ENCODE data around the gene COA3. TPM values are rescaled to one million over a fixed set of nuclear protein-coding genes. Genes with fewer than 3 reads are reported as not detected.
A peak's percentile ranks its signal among the peaks of the same experiment; 100 is the strongest.

Gene COA3
- total RNA-seq, 5 donors from 2014 or later (not counting 1 experiment from before 2014, with no cell fraction given), result 7.9 to 32.4 (median 29.8) TPM

DNA sequence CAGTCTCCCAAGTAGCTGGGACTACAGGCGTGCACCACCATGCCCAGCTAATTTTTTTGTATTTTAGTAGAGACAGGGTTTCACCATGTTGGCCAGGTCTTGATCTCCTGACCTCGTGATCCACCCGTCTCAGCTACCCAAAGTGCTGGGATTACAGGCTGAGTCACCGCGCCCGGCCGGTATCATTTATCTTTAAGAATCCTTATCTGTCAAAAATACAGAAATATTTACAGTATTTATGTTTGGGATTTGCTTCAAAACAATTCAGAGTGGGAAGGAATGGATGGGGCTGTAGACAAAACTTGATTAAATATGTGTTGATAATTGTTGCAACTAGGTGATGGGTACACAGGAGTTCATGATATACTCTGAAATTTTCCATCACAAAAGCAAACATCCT is 22.7 kb upstream of the COA3 start:
- CTCF ChIA-PET, result interaction anchor here (0.6 to 1.4 kb wide), 2 partner anchors 13 to 18 kb away, joined by 3 to 4 read pairs; no protein-coding TSS in a partner anchor
- H3K4me1 Mint-ChIP-seq, result peaks cover 28 to 42% (median 39%) of the 10 kb centered on the region in 3 donors
- DNase-seq, result no peak
- no peaks in the 10 kb centered on the region for H3K9me3 ChIP-seq
- no peaks in the 10 kb centered on the region for H3K27me3 Mint-ChIP-seq
- H3K4me1 ChIP-seq (ENCODE audit: control insufficient read depth in 1 of 2, extremely low read depth in 1 of 2, insufficient read depth in 2 of 2, low read length in 2 of 2), result peaks cover 7 to 20% of the 10 kb centered on the region in 2 experiments
- H3K27ac ChIP-seq (ENCODE audit: low read length), result no peak overlapping the region
- no peaks in the 10 kb centered on the region for H3K9me3 Mint-ChIP-seq
- POLR2A ChIA-PET, result no interaction called here
- no peak for ATAC-seq (replicated peaks in 1 of 4)
- WGBS (ENCODE audit: insufficient coverage), result no CpG with 5 or more reads among the region's 7 CpGs
- H3K36me3 ChIP-seq (ENCODE audit: control insufficient read depth in 2 of 2, extremely low read depth in 1 of 2, insufficient read depth in 1 of 2, low read length in 1 of 2), result peaks cover 7 to 54% of the 10 kb centered on the region in 2 donors
- H3K4me3 ChIP-seq (ENCODE audit: control insufficient read depth in 1 of 2, extremely low read depth in 1 of 2, low read length in 1 of 2), result no peak overlapping the region
- peaks cover 31% of the 10 kb centered on the region for H3K36me3 Mint-ChIP-seq
- H3K4me3 Mint-ChIP-seq, result peak overlapping the region; percentile 2 to 96 (median 4)
- H3K27me3 ChIP-seq (replicated peaks in 1 of 2; ENCODE audit: control insufficient read depth in 2 of 2, extremely low read depth in 1 of 2, insufficient read depth in 2 of 2, low read length in 1 of 2), result no peaks in the 10 kb centered on the region
- H3K27ac Mint-ChIP-seq, result no peak overlapping the region

DNA sequence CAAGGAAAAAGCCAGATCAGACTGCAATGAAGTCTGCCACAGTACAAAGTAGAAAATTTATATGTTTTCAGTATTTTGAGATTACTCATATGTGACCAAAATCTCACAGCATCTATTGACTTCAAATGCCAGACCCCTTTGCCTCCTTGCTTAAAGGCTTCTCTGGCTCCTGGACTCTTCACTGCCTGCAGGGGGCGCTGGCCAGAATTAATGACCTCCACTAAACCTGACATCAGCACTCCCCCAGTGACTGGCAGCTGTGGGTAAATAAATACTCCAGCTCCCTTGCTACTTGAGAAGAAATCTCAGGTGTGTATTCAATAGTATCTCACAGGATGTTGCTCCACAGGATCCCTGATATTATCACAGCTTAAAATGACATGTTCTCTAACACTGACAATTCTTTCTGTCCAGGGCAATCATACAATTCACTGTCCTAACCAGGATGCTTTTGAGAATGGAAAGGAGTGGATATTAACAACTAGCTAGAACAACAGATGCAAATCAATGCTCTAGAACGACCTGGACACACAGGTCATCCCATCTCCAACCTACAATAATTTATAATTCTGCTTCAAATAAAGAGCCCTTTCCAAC is 21.5 kb upstream of the COA3 start:
- H3K27me3 ChIP-seq (replicated peaks in 1 of 2; ENCODE audit: control insufficient read depth in 2 of 2, extremely low read depth in 1 of 2, insufficient read depth in 2 of 2, low read length in 1 of 2), result no peaks in the 10 kb centered on the region
- H3K36me3 ChIP-seq (ENCODE audit: control insufficient read depth in 2 of 2, extremely low read depth in 1 of 2, insufficient read depth in 1 of 2, low read length in 1 of 2), result peaks cover 7 to 65% of the 10 kb centered on the region in 2 donors
- 100% methylated on average over 1 of the region's 2 CpGs for WGBS (ENCODE audit: insufficient coverage)
- no peaks in the 10 kb centered on the region for H3K9me3 ChIP-seq
- H3K9me3 Mint-ChIP-seq, result no peaks in the 10 kb centered on the region
- H3K4me1 Mint-ChIP-seq, result peaks cover 28 to 40% (median 39%) of the 10 kb centered on the region in 3 donors
- ATAC-seq (replicated peaks in 1 of 4) (no peak), DNase-seq (peak in 32 of 35 experiments; percentile 12 to 75 (median 52))
- H3K27me3 Mint-ChIP-seq, result no peaks in the 10 kb centered on the region
- no peak overlapping the region for H3K4me3 ChIP-seq (ENCODE audit: control insufficient read depth in 1 of 2, extremely low read depth in 1 of 2, low read length in 1 of 2)
- H3K4me1 ChIP-seq (ENCODE audit: control insufficient read depth in 1 of 2, extremely low read depth in 1 of 2, insufficient read depth in 2 of 2, low read length in 2 of 2), result peaks cover 7 to 20% of the 10 kb centered on the region in 2 experiments
- H3K27ac ChIP-seq (ENCODE audit: low read length), result peak overlapping the region; percentile 5
- H3K36me3 Mint-ChIP-seq, result peaks cover 40% of the 10 kb centered on the region
- peak overlapping the region in 1 of 3 donors; percentile 1 for H3K4me3 Mint-ChIP-seq
- H3K27ac Mint-ChIP-seq, result no peak overlapping the region
- CTCF ChIA-PET, result interaction anchor here in 1 of 2 donors (1.4 kb wide), 1 partner anchor 14 kb away, joined by 4 read pairs; no protein-coding TSS in a partner anchor
- POLR2A ChIA-PET, result interaction anchor here in 1 of 2 donors (0.6 kb wide), 1 partner anchor 432 kb away, joined by 4 read pairs; the partner anchor contains the start of gene STAT3

DNA sequence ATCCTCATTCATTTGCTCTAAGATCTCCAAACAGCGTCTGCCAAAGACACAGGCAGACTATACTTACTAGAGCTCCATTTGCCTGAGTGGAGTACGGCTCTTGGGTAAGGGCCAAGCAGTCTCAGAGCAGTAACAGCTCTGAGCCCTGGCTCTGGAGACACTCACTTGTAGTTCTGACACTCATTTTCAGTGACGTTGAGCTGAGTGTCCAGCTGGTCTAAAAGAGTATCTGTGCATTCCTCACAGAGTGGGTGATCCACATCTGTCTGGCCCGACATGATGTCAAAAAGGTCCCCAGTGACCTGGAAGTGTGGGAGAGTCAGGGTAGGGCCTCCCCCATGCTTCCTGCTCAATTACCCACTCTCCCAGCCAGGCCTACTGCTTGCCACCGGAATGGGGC is 19.9 kb upstream of the COA3 start:
- CTCF ChIA-PET, result interaction anchor here in 1 of 2 donors (0.5 to 0.6 kb wide), 2 partner anchors 75 to 491 kb away, joined by 4 to 7 read pairs; no protein-coding TSS in a partner anchor
- DNase-seq (no peak), ATAC-seq (replicated peaks in 1 of 4) (no peak)
- 94% methylated on average over 4 of the region's 5 CpGs for WGBS (ENCODE audit: insufficient coverage)
- H3K36me3 Mint-ChIP-seq, result peaks cover 53% of the 10 kb centered on the region
- H3K4me3 Mint-ChIP-seq, result no peak overlapping the region
- no peaks in the 10 kb centered on the region for H3K27me3 Mint-ChIP-seq
- peaks cover 3 to 10% of the 10 kb centered on the region in 2 experiments for H3K4me1 ChIP-seq (ENCODE audit: control insufficient read depth in 1 of 2, extremely low read depth in 1 of 2, insufficient read depth in 2 of 2, low read length in 2 of 2)
- no peak overlapping the region for H3K4me3 ChIP-seq (ENCODE audit: control insufficient read depth in 1 of 2, extremely low read depth in 1 of 2, low read length in 1 of 2)
- peaks cover 16 to 29% (median 29%) of the 10 kb centered on the region in 3 donors for H3K4me1 Mint-ChIP-seq
- no peaks in the 10 kb centered on the region for H3K9me3 ChIP-seq
- H3K27me3 ChIP-seq (replicated peaks in 1 of 2; ENCODE audit: control insufficient read depth in 2 of 2, extremely low read depth in 1 of 2, insufficient read depth in 2 of 2, low read length in 1 of 2), result no peaks in the 10 kb centered on the region
- POLR2A ChIA-PET, result no interaction called here
- H3K9me3 Mint-ChIP-seq, result no peaks in the 10 kb centered on the region
- H3K36me3 ChIP-seq (ENCODE audit: control insufficient read depth in 2 of 2, extremely low read depth in 1 of 2, insufficient read depth in 1 of 2, low read length in 1 of 2), result peaks cover 8 to 80% of the 10 kb centered on the region in 2 donors
- H3K27ac ChIP-seq (ENCODE audit: low read length), result no peak overlapping the region
- no peak overlapping the region for H3K27ac Mint-ChIP-seq

DNA sequence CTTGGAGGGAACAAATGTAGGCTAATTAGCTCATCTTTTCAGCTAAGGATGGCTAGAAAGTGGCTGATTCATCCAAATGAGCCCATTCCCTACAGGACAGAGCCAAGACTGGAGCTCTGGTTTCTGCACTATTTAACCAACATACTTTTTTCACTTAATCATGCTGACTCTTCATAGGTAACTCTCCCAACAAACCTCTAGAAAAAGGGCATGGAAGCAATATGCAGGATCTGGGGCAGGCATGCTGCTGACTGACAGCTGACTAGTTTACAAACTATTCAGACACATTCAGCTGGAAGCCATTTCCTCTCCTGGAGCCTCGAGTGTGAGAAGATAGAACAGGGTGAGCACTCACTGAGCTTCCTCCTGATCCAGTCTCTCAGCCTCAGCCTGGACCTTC is 19.4 kb upstream of the COA3 start:
- CTCF ChIA-PET, result interaction anchor here in 1 of 2 donors (0.5 to 0.6 kb wide), 2 partner anchors 75 to 491 kb away, joined by 4 to 7 read pairs; no protein-coding TSS in a partner anchor
- peaks cover 53% of the 10 kb centered on the region for H3K36me3 Mint-ChIP-seq

DNA sequence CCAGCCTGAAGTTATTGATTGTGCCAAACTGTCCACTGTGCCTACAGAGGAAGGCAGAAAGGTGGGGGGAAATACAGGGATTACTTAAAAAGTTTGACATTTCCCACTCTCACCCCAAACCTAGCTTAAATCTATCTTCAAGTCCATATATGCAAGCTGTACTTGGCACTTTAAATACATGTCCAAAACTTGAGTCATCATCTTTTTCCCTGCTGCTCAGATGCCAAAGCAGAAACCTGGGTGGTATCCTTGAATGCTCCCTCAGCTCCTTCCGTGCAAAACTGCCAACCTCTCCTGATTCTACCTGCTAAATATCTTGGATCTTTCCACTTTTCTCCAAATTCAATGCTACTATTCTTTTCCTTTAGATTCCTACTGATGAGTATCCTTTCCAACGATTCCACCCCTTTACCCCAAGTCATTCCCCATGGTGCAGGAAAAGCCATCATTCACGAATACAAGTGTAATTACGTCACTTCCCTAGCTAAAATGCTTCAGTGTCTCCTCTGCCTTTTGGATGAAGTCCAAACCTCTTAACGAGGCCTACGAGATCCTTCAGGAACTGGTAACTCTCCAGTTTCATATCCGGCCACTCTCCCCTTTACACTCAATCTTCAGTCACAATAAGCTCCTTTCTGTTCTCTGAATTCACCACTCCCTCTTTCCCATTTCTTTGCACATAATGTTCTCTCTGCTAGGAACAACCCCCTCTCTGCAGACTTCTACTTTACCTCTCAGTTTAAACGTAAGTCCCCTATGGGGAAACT is 16.3 kb upstream of the COA3 start:
- Histone ChIP-seq H3K4me1 (ENCODE audit: control insufficient read depth in 1 of 2, extremely low read depth in 1 of 2, insufficient read depth in 2 of 2, low read length in 2 of 2) (no peaks in the 10 kb centered on the region), H3K27ac (ENCODE audit: low read length) (no peak overlapping the region), H3K36me3 (ENCODE audit: control insufficient read depth in 2 of 2, extremely low read depth in 1 of 2, insufficient read depth in 1 of 2, low read length in 1 of 2) (peaks cover 15 to 78% of the 10 kb centered on the region in 2 donors), H3K4me3 (ENCODE audit: control insufficient read depth in 1 of 2, extremely low read depth in 1 of 2, low read length in 1 of 2) (no peak overlapping the region), H3K27me3 (replicated peaks in 1 of 2; ENCODE audit: control insufficient read depth in 2 of 2, extremely low read depth in 1 of 2, insufficient read depth in 2 of 2, low read length in 1 of 2) (no peaks in the 10 kb centered on the region), H3K9me3 (no peaks in the 10 kb centered on the region)
- POLR2A ChIA-PET, result interaction anchor here in 1 of 2 donors (0.6 kb wide), 1 partner anchor 9 kb away, joined by 3 read pairs; the partner anchor contains the start of gene BECN1
- H3K27ac Mint-ChIP-seq, result no peak overlapping the region
- WGBS (ENCODE audit: insufficient coverage), result 92% methylated on average over 8 of the region's 8 CpGs
- H3K4me1 Mint-ChIP-seq, result no peaks in the 10 kb centered on the region
- no peak overlapping the region for H3K4me3 Mint-ChIP-seq
- CTCF ChIA-PET, result interaction anchor here in 1 of 2 donors (1.0 kb wide), 1 partner anchor 10 kb away, joined by 4 read pairs; the partner anchor contains the start of gene BECN1
- DNase-seq (no peak), ATAC-seq (replicated peaks in 1 of 4) (no peak)
- no peaks in the 10 kb centered on the region for H3K27me3 Mint-ChIP-seq
- H3K36me3 Mint-ChIP-seq, result peaks cover 54% of the 10 kb centered on the region
- no peaks in the 10 kb centered on the region for H3K9me3 Mint-ChIP-seq

More for the DNA sequence above, 19.4 kb upstream of the COA3 start:
- DNase-seq, result no peak
- Histone ChIP-seq H3K4me1 (ENCODE audit: control insufficient read depth in 1 of 2, extremely low read depth in 1 of 2, insufficient read depth in 2 of 2, low read length in 2 of 2) (peaks cover 1 to 5% of the 10 kb centered on the region in 2 experiments), H3K9me3 (no peaks in the 10 kb centered on the region), H3K36me3 (ENCODE audit: control insufficient read depth in 2 of 2, extremely low read depth in 1 of 2, insufficient read depth in 1 of 2, low read length in 1 of 2) (peaks cover 11 to 84% of the 10 kb centered on the region in 2 donors), H3K27ac (ENCODE audit: low read length) (no peak overlapping the region), H3K27me3 (replicated peaks in 1 of 2; ENCODE audit: control insufficient read depth in 2 of 2, extremely low read depth in 1 of 2, insufficient read depth in 2 of 2, low read length in 1 of 2) (no peaks in the 10 kb centered on the region), H3K4me3 (ENCODE audit: control insufficient read depth in 1 of 2, extremely low read depth in 1 of 2, low read length in 1 of 2) (no peak overlapping the region)
- H3K4me1 Mint-ChIP-seq, result peaks cover 13 to 25% (median 25%) of the 10 kb centered on the region in 3 donors
- H3K27ac Mint-ChIP-seq, result no peak overlapping the region
- no peaks in the 10 kb centered on the region for H3K9me3 Mint-ChIP-seq
- POLR2A ChIA-PET, result no interaction called here
- H3K27me3 Mint-ChIP-seq, result no peaks in the 10 kb centered on the region
- 80% methylated on average over 1 of the region's 1 CpG for WGBS (ENCODE audit: insufficient coverage)
- no peak for ATAC-seq (replicated peaks in 1 of 4)
- no peak overlapping the region for H3K4me3 Mint-ChIP-seq

DNA sequence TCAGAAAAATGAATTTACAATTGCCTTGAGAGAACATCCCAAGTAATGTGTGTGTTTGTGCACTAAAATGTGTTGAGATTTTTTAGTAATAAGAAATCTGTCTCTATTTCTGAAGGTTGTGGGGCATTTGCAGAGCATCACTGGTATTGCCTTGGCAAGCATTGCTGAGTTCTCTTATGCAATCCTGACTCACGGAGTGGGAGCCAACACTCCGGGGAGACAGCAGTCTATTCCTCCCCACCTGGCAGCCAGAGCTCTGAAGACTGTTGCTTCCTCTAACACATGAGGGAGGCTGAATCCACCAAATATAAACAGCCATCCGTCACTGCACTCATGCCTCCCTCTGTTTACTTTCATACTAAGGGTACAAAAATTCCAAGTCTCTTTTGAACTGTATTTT is 10.7 kb upstream of the COA3 start:
- peaks cover 29% of the 10 kb centered on the region for H3K36me3 Mint-ChIP-seq
- no peak overlapping the region for H3K27ac Mint-ChIP-seq
- H3K4me3 Mint-ChIP-seq, result no peak overlapping the region
- Histone ChIP-seq H3K9me3 (no peaks in the 10 kb centered on the region), H3K36me3 (ENCODE audit: control insufficient read depth in 2 of 2, extremely low read depth in 1 of 2, insufficient read depth in 1 of 2, low read length in 1 of 2) (peaks cover 10 to 35% of the 10 kb centered on the region in 2 donors), H3K4me1 (ENCODE audit: control insufficient read depth in 1 of 2, extremely low read depth in 1 of 2, insufficient read depth in 2 of 2, low read length in 2 of 2) (no peaks in the 10 kb centered on the region), H3K27me3 (replicated peaks in 1 of 2; ENCODE audit: control insufficient read depth in 2 of 2, extremely low read depth in 1 of 2, insufficient read depth in 2 of 2, low read length in 1 of 2) (no peaks in the 10 kb centered on the region), H3K4me3 (ENCODE audit: control insufficient read depth in 1 of 2, extremely low read depth in 1 of 2, low read length in 1 of 2) (no peak overlapping the region), H3K27ac (ENCODE audit: low read length) (no peak overlapping the region)
- ATAC-seq (replicated peaks in 1 of 4) (no peak), DNase-seq (no peak)
- H3K27me3 Mint-ChIP-seq, result no peaks in the 10 kb centered on the region
- ChIA-PET POLR2A (no interaction called here), CTCF (no interaction called here)
- no peaks in the 10 kb centered on the region for H3K4me1 Mint-ChIP-seq
- no CpG with 5 or more reads among the region's 3 CpGs for WGBS (ENCODE audit: insufficient coverage)
- H3K9me3 Mint-ChIP-seq, result no peaks in the 10 kb centered on the region
